ENCODE data around the gene KRTAP9-4.
"Not testable (repeated sequence)": the region's sequence is repeated elsewhere in the genome, so short reads cannot be mapped to it uniquely, and the experiment has no call there.

The KRTAP9-4 gene, protein sequence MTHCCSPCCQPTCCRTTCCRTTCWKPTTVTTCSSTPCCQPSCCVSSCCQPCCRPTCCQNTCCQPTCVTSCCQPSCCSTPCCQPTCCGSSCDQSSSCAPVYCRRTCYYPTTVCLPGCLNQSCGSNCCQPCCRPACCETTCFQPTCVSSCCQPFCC

DNA sequence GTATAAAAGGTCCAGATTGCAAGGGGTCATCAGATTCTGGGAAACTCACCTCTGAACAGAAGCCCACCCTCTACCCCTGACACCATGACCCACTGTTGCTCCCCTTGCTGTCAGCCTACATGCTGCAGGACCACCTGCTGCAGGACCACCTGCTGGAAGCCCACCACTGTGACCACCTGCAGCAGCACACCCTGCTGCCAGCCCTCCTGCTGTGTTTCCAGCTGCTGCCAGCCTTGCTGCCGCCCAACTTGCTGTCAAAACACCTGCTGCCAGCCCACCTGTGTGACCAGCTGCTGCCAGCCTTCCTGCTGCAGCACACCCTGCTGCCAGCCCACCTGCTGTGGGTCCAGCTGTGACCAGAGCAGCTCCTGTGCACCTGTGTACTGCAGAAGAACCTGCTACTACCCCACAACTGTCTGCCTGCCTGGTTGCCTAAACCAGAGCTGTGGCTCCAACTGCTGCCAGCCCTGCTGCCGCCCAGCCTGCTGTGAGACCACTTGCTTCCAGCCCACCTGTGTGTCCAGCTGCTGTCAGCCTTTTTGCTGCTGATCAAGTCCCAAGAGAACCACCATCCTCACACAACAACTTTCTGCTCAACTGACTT is at the start of gene KRTAP9-4:
TSS of gene KRTAP9-4 (plus strand) at position 51 of the 604 bp plus-strand sequence. CDS start at position 85, 34 bp downstream.
- in situ Hi-C loops (cut with HindIII; ENCODE audit: low sequenced_read_pairs); H3K4me3 ChIP-seq (ENCODE audit: low read depth, low read length); DNase-seq (ENCODE audit: low read depth, low spot score): not testable (repeated sequence)

DNA sequence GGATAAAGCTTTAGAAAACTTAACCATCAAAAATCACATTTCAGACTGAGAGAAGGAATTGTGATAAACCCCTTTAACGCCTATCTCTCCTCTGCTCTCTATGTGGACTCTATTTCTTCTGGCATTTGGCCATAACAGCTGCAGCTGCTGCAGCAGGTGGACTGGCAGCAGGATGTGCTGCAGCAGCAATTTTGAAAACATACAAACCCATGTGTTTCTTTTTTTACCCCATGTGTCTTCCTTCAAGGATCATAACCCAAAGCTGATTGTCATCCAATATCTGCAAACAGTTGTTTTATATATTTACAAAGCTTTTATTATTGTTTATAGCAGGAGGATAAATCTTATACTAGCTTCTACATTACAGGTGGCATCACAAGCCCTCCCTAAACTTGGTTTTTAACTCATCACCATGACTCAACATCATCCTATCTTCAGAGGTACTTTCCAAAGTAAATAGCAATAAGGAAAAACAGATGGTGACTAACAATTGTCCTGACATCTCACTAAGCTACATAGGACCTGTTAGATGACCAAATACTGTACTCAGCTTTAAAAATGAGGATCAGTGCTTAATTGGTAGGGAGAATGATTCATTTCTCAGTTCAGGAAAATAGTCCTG is 37.5 kb upstream of the KRTAP9-4 start:
- DNase-seq (ENCODE audit: low read depth, low spot score), result peak; percentile 14
- H3K4me3 ChIP-seq (ENCODE audit: low read depth, low read length), result no peak overlapping the region
- TF ChIP-seq, protein P1, sequence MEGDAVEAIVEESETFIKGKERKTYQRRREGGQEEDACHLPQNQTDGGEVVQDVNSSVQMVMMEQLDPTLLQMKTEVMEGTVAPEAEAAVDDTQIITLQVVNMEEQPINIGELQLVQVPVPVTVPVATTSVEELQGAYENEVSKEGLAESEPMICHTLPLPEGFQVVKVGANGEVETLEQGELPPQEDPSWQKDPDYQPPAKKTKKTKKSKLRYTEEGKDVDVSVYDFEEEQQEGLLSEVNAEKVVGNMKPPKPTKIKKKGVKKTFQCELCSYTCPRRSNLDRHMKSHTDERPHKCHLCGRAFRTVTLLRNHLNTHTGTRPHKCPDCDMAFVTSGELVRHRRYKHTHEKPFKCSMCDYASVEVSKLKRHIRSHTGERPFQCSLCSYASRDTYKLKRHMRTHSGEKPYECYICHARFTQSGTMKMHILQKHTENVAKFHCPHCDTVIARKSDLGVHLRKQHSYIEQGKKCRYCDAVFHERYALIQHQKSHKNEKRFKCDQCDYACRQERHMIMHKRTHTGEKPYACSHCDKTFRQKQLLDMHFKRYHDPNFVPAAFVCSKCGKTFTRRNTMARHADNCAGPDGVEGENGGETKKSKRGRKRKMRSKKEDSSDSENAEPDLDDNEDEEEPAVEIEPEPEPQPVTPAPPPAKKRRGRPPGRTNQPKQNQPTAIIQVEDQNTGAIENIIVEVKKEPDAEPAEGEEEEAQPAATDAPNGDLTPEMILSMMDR (IDR thresholded peaks at IDR 0.05; ENCODE audit: low read depth, low read length), result no peak
- in situ Hi-C loops (cut with HindIII; ENCODE audit: low sequenced_read_pairs), result no loop called here

DNA sequence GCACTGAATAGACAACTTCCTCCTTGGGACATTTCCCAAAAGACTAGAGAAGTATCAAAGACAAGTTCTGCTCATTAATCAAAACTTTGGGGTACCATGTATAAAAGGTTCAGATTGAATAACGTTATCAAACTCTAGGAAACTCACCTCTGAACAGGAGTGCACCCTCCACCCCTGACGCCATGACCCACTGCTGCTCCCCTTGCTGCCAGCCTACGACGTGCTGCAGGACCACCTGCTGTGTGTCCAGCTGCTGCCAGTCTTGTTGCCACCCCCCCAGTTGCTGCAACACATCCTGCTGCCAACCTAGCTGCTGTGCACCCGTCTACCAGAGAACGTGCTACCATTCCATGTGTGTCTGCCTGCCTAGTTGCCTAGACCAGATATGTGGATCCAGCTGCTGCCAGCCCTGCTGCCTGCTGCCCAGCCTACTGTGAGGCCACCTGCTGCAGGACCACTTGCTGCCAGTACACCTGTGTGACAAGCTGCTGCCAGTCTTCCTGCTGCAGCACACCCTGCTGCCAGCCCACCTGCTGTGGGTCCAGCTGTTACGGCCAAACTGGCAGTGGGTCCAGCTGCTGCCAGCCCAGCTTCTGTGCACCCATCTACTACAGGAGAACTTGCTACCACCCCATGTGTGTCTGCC is 36.8 kb upstream of the KRTAP9-4 start:
- no peak for DNase-seq (ENCODE audit: low read depth, low spot score)
- H3K4me3 ChIP-seq (ENCODE audit: low read depth, low read length), result no peak overlapping the region
- TF ChIP-seq, protein P1 (IDR thresholded peaks at IDR 0.05; ENCODE audit: low read depth, low read length), result no peak
- in situ Hi-C loops (cut with HindIII; ENCODE audit: low sequenced_read_pairs), result no loop called here

DNA sequence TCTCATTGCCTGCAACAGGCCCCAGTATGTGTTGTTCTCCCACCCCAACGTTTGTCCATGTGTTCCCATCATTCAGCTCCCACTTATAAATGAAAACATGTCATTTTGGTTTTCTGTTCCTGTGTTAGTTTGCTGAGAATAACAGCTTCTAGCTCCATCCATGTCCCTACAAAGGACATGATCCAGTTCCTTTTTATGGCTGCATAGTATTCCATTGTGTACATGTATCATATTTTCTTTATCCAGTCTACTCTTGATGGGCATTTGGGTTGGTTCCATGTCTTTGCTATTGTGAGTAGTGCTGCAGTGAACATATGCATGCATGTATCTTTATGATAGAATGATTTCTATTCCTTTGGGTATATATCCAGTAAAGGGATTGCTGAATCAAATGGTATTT is 33.8 kb upstream of the KRTAP9-4 start:
- TF ChIP-seq, protein P1 (IDR thresholded peaks at IDR 0.05; ENCODE audit: low read depth, low read length), result no peak
- H3K4me3 ChIP-seq (ENCODE audit: low read depth, low read length), result no peak overlapping the region
- DNase-seq (ENCODE audit: low read depth, low spot score), result no peak
- in situ Hi-C loops (cut with HindIII; ENCODE audit: low sequenced_read_pairs), result no loop called here

DNA sequence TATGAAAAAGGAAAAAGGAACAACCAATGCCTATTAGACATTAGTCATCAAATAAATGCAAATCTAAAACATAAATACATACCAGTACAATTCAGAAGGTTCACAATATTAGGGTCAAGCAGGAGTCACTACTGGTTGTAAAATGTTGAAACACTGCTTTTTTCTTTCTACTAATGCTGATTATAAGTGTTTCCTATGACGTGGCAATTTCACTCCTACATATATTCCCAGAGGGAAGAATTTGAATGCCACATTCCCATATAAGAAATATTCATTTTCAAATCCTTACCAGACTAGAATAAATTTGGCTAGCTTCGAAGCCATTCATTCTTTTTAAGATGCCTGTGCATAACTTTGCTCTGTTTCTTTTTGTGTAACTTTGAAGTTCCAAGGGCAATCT is 25.7 kb upstream of the KRTAP9-4 start:
- in situ Hi-C loops (cut with HindIII; ENCODE audit: low sequenced_read_pairs), result no loop called here
- TF ChIP-seq, protein P1 (IDR thresholded peaks at IDR 0.05; ENCODE audit: low read depth, low read length), result no peak
- H3K4me3 ChIP-seq (ENCODE audit: low read depth, low read length), result no peak overlapping the region
- DNase-seq (ENCODE audit: low read depth, low spot score), result no peak

DNA sequence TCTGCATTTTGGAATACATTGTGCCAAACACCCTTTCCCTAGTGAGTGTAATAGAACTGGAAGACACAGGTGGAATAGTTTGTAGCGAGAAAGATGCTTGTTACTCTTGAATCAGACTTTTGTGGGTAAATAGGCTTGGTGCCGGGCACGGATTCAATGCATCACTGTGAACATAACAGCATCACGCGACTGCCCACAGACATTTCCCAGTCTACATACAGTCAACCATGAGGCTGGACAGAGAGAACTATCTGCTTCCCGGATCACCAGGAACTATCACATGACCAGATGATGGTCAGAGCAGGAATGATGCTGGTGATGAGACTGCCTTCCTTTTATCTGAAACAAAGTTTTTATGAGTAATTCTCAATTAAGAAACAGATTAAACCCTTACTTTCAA is 23.4 kb upstream of the KRTAP9-4 start:
- TF ChIP-seq, protein P1 (IDR thresholded peaks at IDR 0.05; ENCODE audit: low read depth, low read length), result no peak
- H3K4me3 ChIP-seq (ENCODE audit: low read depth, low read length), result no peak overlapping the region
- in situ Hi-C loops (cut with HindIII; ENCODE audit: low sequenced_read_pairs), result no loop called here
- DNase-seq (ENCODE audit: low read depth, low spot score), result no peak

DNA sequence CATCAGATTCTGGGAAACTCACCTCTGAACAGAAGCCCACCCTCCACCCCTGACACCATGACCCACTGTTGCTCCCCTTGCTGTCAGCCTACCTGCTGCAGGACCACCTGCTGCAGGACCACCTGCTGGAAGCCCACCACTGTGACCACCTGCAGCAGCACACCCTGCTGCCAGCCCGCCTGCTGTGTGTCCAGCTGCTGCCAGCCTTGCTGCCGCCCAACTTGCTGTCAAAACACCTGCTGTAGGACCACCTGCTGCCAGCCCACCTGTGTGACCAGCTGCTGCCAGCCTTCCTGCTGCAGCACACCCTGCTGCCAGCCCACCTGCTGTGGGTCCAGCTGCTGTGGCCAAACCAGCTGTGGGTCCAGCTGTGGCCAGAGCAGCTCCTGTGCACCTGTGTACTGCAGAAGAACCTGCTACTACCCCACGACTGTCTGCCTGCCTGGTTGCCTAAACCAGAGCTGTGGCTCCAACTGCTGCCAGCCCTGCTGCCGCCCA is 22.8 kb upstream of the KRTAP9-4 start, which contains the start of gene KRTAP9-2:
TSS of gene KRTAP9-2 (plus strand) at position 51 of the 498 bp plus-strand sequence. CDS start at position 58, 7 bp downstream.
- H3K4me3 ChIP-seq (ENCODE audit: low read depth, low read length); DNase-seq (ENCODE audit: low read depth, low spot score); in situ Hi-C loops (cut with HindIII; ENCODE audit: low sequenced_read_pairs): not testable (repeated sequence)

Measured in astrocyte of the spinal cord (primary cell).